Immature natural killer cell (primary cell): ENCODE results near the gene NELL1. TPM values are rescaled to one million over a fixed set of nuclear protein-coding genes. Genes with fewer than 3 reads are reported as not detected.

Experiments used
- DNase-seq, 3 donors: peaks; one replicate each; pipeline ENCODE4 v3.0.0; 2022; ENCODE audit warnings: mixed read lengths in 1 of 3
- H3K27ac Mint-ChIP-seq, 6 donors: one replicate each; pipeline ENCODE4 v1.8.0; 2020; ENCODE audit warnings: mixed read lengths in 6 of 6, mild to moderate bottlenecking in 5 of 6, inconsistent platforms in 4 of 6, moderate library complexity in 3 of 6
- H3K27me3 Mint-ChIP-seq, 3 donors: one replicate each; pipeline ENCODE4 v1.8.0; 2020 to 2021; ENCODE audit warnings: low read depth in 3 of 3, mild to moderate bottlenecking in 3 of 3, mixed read lengths in 3 of 3, moderate library complexity in 3 of 3, inconsistent platforms in 1 of 3
- H3K36me3 Mint-ChIP-seq, 3 donors: one replicate each; pipeline ENCODE4 v1.8.0; 2020; ENCODE audit warnings: mixed read lengths in 3 of 3, inconsistent platforms in 2 of 3, mild to moderate bottlenecking in 2 of 3
- H3K4me1 Mint-ChIP-seq, 2 donors: one replicate each; pipeline ENCODE4 v1.8.0; 2020; ENCODE audit warnings: inconsistent platforms in 2 of 2, mild to moderate bottlenecking in 2 of 2, mixed read lengths in 2 of 2, moderate library complexity in 1 of 2
- H3K4me3 Mint-ChIP-seq, 5 donors: one replicate each; pipeline ENCODE4 v1.8.0; 2020; ENCODE audit warnings: mild to moderate bottlenecking in 5 of 5, mixed read lengths in 5 of 5, inconsistent platforms in 3 of 5, moderate library complexity in 3 of 5
- H3K9me3 Mint-ChIP-seq, 6 donors: one replicate each; pipeline ENCODE4 v1.8.0; 2020; ENCODE audit warnings: mild to moderate bottlenecking in 6 of 6, mixed read lengths in 6 of 6, inconsistent platforms in 4 of 6, moderate library complexity in 3 of 6
- polyA plus RNA-seq, 3 donors: library from polyadenylated mRNA; unstranded; fragments of 300-500 nt; fragmentation: Illumina TruSeq; gene quantifications; one replicate each; pipeline ENCODE4 v1.2.3, GENCODE V29; 2021

NELL1 gene
- polyA plus RNA-seq = not detected

GRCh38 chr11:20668844-20669819, at the start of gene NELL1:
Gene NELL1, plus strand, starts transcription at chr11:20669586.
- H3K4me3 Mint-ChIP-seq = peak within 1 kb of the TSS in 1 of 5 donors; percentile 12
- H3K27ac Mint-ChIP-seq = no peak within 1 kb of the TSS
- no peaks in the 10 kb centered on the region for H3K36me3 Mint-ChIP-seq
- H3K27me3 Mint-ChIP-seq = peaks cover 18 to 29% (median 19%) of the 10 kb centered on the region in 3 donors
- DNase-seq = no peak
- peaks cover 0 to 7% (median 4%) of the 10 kb centered on the region in 6 donors for H3K9me3 Mint-ChIP-seq
- H3K4me1 Mint-ChIP-seq = peaks cover 0 to 8% of the 10 kb centered on the region in 2 donors

- peaks cover 0 to 4% (median 0%) of the 10 kb centered on the region in 6 donors for H3K9me3 Mint-ChIP-seq
- H3K36me3 Mint-ChIP-seq = no peaks in the 10 kb centered on the region
- no peak overlapping the region for H3K4me3 Mint-ChIP-seq
- H3K4me1 Mint-ChIP-seq = no peaks in the 10 kb centered on the region
- no peak overlapping the region for H3K27ac Mint-ChIP-seq
- no peak for DNase-seq
- peaks cover 4 to 5% (median 5%) of the 10 kb centered on the region in 3 donors for H3K27me3 Mint-ChIP-seq
Observed at GRCh38 chr11:20620988-20621387, 48.4 kb upstream of the NELL1 start.

- peaks cover 0 to 4% (median 0%) of the 10 kb centered on the region in 6 donors for H3K9me3 Mint-ChIP-seq
- no peak overlapping the region for H3K27ac Mint-ChIP-seq
- no peak for DNase-seq
- H3K4me1 Mint-ChIP-seq = no peaks in the 10 kb centered on the region
- H3K4me3 Mint-ChIP-seq = no peak overlapping the region
- H3K36me3 Mint-ChIP-seq = no peaks in the 10 kb centered on the region
- peaks cover 4 to 5% (median 5%) of the 10 kb centered on the region in 3 donors for H3K27me3 Mint-ChIP-seq
Observed at GRCh38 chr11:20621679-20622078, 47.7 kb upstream of the NELL1 start.

- Mint-ChIP-seq H3K27me3 (peaks cover 4 to 5% (median 5%) of the 10 kb centered on the region in 3 donors), H3K4me3 (no peak overlapping the region), H3K36me3 (no peaks in the 10 kb centered on the region), H3K4me1 (no peaks in the 10 kb centered on the region), H3K9me3 (peaks cover 0 to 2% (median 0%) of the 10 kb centered on the region in 6 donors), H3K27ac (no peak overlapping the region)
- no peak for DNase-seq
Observed at GRCh38 chr11:20623252-20623651, 46.1 kb upstream of the NELL1 start.

GRCh38 chr11:20626279-20626678, 43.1 kb upstream of the NELL1 start:
- H3K27ac Mint-ChIP-seq = no peak overlapping the region
- H3K27me3 Mint-ChIP-seq = peaks cover 3 to 4% (median 4%) of the 10 kb centered on the region in 3 donors
- no peaks in the 10 kb centered on the region for H3K36me3 Mint-ChIP-seq
- H3K4me1 Mint-ChIP-seq = no peaks in the 10 kb centered on the region
- H3K9me3 Mint-ChIP-seq = peaks cover 0 to 2% (median 0%) of the 10 kb centered on the region in 6 donors
- DNase-seq = no peak
- no peak overlapping the region for H3K4me3 Mint-ChIP-seq

GRCh38 chr11:20627026-20627425, 42.4 kb upstream of the NELL1 start:
- H3K27ac Mint-ChIP-seq = no peak overlapping the region
- H3K4me3 Mint-ChIP-seq = no peak overlapping the region
- H3K27me3 Mint-ChIP-seq = peaks cover 3 to 4% (median 4%) of the 10 kb centered on the region in 3 donors

GRCh38 chr11:20627701-20628100, 41.7 kb upstream of the NELL1 start:
- H3K4me3 Mint-ChIP-seq = no peak overlapping the region
- H3K27ac Mint-ChIP-seq = no peak overlapping the region
- H3K27me3 Mint-ChIP-seq = peaks cover 3 to 7% (median 4%) of the 10 kb centered on the region in 3 donors
- H3K9me3 Mint-ChIP-seq = peaks cover 0 to 2% (median 0%) of the 10 kb centered on the region in 6 donors
- no peaks in the 10 kb centered on the region for H3K36me3 Mint-ChIP-seq
- DNase-seq = no peak
- no peaks in the 10 kb centered on the region for H3K4me1 Mint-ChIP-seq

More at GRCh38 chr11:20627026-20627425, 42.4 kb upstream of the NELL1 start:
- Mint-ChIP-seq H3K9me3 (peaks cover 0 to 2% (median 0%) of the 10 kb centered on the region in 6 donors), H3K4me1 (no peaks in the 10 kb centered on the region), H3K36me3 (no peaks in the 10 kb centered on the region)
- DNase-seq = no peak

- peaks cover 1 to 5% (median 4%) of the 10 kb centered on the region in 3 donors for H3K27me3 Mint-ChIP-seq
- no peaks in the 10 kb centered on the region for H3K4me1 Mint-ChIP-seq
- no peak overlapping the region for H3K4me3 Mint-ChIP-seq
- H3K36me3 Mint-ChIP-seq = no peaks in the 10 kb centered on the region
- H3K9me3 Mint-ChIP-seq = peaks cover 0 to 2% (median 0%) of the 10 kb centered on the region in 6 donors
- no peak overlapping the region for H3K27ac Mint-ChIP-seq
- no peak for DNase-seq
Observed at GRCh38 chr11:20631519-20632168, 37.7 kb upstream of the NELL1 start.

- Mint-ChIP-seq H3K27me3 (peaks cover 1 to 8% (median 5%) of the 10 kb centered on the region in 3 donors), H3K9me3 (no peaks in the 10 kb centered on the region), H3K27ac (no peak overlapping the region), H3K4me3 (no peak overlapping the region), H3K36me3 (no peaks in the 10 kb centered on the region), H3K4me1 (no peaks in the 10 kb centered on the region)
- no peak for DNase-seq
Observed at GRCh38 chr11:20632169-20632532, 37.2 kb upstream of the NELL1 start.

- H3K27me3 Mint-ChIP-seq = peaks cover 5 to 12% (median 6%) of the 10 kb centered on the region in 3 donors
- no peak overlapping the region for H3K27ac Mint-ChIP-seq
- no peak for DNase-seq
- no peaks in the 10 kb centered on the region for H3K4me1 Mint-ChIP-seq
- H3K9me3 Mint-ChIP-seq = no peaks in the 10 kb centered on the region
- no peak overlapping the region for H3K4me3 Mint-ChIP-seq
- H3K36me3 Mint-ChIP-seq = no peaks in the 10 kb centered on the region
Observed at GRCh38 chr11:20634044-20634443, 35.3 kb upstream of the NELL1 start.

GRCh38 chr11:20634781-20635180, 34.6 kb upstream of the NELL1 start:
- Mint-ChIP-seq H3K4me3 (no peak overlapping the region), H3K27ac (no peak overlapping the region), H3K36me3 (no peaks in the 10 kb centered on the region), H3K4me1 (no peaks in the 10 kb centered on the region), H3K9me3 (no peaks in the 10 kb centered on the region), H3K27me3 (peaks cover 5 to 12% (median 6%) of the 10 kb centered on the region in 3 donors)
- no peak for DNase-seq

- no peak for DNase-seq
- peaks cover 5 to 8% (median 7%) of the 10 kb centered on the region in 3 donors for H3K27me3 Mint-ChIP-seq
- no peaks in the 10 kb centered on the region for H3K4me1 Mint-ChIP-seq
- H3K36me3 Mint-ChIP-seq = no peaks in the 10 kb centered on the region
- H3K27ac Mint-ChIP-seq = no peak overlapping the region
- no peaks in the 10 kb centered on the region for H3K9me3 Mint-ChIP-seq
- no peak overlapping the region for H3K4me3 Mint-ChIP-seq
Observed at GRCh38 chr11:20638074-20638473, 31.3 kb upstream of the NELL1 start.

GRCh38 chr11:20639688-20640087, 29.7 kb upstream of the NELL1 start:
- DNase-seq = no peak
- no peaks in the 10 kb centered on the region for H3K9me3 Mint-ChIP-seq
- peaks cover 4 to 13% (median 5%) of the 10 kb centered on the region in 3 donors for H3K27me3 Mint-ChIP-seq
- H3K36me3 Mint-ChIP-seq = no peaks in the 10 kb centered on the region
- no peaks in the 10 kb centered on the region for H3K4me1 Mint-ChIP-seq
- no peak overlapping the region for H3K27ac Mint-ChIP-seq
- H3K4me3 Mint-ChIP-seq = no peak overlapping the region

GRCh38 chr11:20640401-20640800, 29.0 kb upstream of the NELL1 start:
- H3K36me3 Mint-ChIP-seq = no peaks in the 10 kb centered on the region
- no peak overlapping the region for H3K27ac Mint-ChIP-seq
- no peak for DNase-seq
- H3K9me3 Mint-ChIP-seq = no peaks in the 10 kb centered on the region
- no peak overlapping the region for H3K4me3 Mint-ChIP-seq
- no peaks in the 10 kb centered on the region for H3K4me1 Mint-ChIP-seq
- H3K27me3 Mint-ChIP-seq = peaks cover 4 to 13% (median 5%) of the 10 kb centered on the region in 3 donors
